Mammary epithelial cell (primary cell): ENCODE data around the gene LGR6.

Experiments used
- CTCF ChIP-seq, 2 donors: IDR thresholded peaks in 1 of 2; conservative IDR thresholded peaks in 1 of 2; 2 replicates each; pipeline ENCODE4 v1.5.1; 2011 to 2012; ENCODE audit warnings: inconsistent platforms in 2 of 2, low read length in 2 of 2, mild to moderate bottlenecking in 2 of 2, control low read depth in 1 of 2, low read depth in 1 of 2; ENCODE audit not compliant: insufficient read depth in 1 of 2; ENCODE audit errors: extremely low read depth in 1 of 2
- EZH2 ChIP-seq: IDR thresholded peaks from 2 replicates; pipeline ENCODE4 v1.6.1; 2012; ENCODE audit warnings: low read length, inconsistent platforms, borderline replicate concordance

- TF ChIP-seq CTCF (conservative IDR thresholded peaks at IDR 0.05 in 1 of 2, IDR thresholded peaks at IDR 0.05 in 1 of 2; ENCODE audit: extremely low read depth in 1 of 2, insufficient read depth in 1 of 2, low read depth in 1 of 2, low read length in 2 of 2): no peak
- no peak for TF ChIP-seq EZH2
These were observed 130.1 kb downstream of the LGR6 start for GRCh38 chr1:202323731-202324130.
